NCI-H2107 treated with DMSO at 0.1 percent for 48 hours (cell line): ENCODE results near the gene MMD2.

ENCODE experiments used
- DNase-seq: peaks from one replicate; lab custom pipeline; 2025; ENCODE audit not compliant: unreplicated experiment; lab: John Stamatoyannopoulos, UW

MMD2 gene

DNA sequence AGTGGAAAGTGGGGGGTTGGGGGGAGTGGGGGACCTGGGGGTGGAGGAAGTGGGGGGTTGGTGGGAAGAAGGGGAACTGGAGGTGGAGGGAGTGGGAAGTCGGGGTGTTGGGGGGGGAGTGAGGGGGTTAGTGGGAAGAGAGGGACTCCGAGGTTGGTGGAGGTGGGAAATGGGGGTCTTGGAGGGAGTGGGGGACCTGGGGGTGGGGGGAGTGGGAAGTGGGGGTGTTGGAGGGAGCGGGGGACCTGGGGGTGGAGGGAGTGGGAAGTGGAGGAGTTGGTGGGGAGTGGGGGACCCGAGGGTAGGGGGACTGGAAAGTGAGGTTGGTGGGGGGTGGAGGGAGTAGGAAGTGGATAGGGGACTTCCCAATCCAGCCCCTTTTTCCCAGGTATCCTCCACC lies 906 bp upstream of the MMD2 start:
- DNase-seq: no peak

DNA sequence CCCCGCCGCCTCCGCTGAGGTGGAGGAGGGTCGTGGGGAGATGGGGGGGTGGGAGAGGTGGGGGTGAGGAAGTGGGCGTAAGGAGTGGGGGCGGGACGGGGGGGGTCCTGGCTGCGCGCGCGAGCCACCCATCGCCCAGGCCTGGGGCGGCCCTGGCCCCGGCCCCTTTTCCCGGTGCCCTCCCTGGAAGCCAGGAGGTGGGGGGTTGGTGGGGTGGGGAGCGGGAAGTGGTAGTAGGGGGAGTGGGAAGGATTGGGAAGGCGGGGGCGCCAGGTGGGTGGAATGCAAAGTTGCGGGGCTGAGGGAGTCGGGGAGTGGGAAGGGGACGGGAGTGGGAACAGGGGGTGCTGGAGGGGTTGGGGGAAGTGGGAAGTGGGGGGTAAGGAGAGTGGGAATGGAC lies 319 bp upstream of the MMD2 start:
- DNase-seq: no peak

DNA sequence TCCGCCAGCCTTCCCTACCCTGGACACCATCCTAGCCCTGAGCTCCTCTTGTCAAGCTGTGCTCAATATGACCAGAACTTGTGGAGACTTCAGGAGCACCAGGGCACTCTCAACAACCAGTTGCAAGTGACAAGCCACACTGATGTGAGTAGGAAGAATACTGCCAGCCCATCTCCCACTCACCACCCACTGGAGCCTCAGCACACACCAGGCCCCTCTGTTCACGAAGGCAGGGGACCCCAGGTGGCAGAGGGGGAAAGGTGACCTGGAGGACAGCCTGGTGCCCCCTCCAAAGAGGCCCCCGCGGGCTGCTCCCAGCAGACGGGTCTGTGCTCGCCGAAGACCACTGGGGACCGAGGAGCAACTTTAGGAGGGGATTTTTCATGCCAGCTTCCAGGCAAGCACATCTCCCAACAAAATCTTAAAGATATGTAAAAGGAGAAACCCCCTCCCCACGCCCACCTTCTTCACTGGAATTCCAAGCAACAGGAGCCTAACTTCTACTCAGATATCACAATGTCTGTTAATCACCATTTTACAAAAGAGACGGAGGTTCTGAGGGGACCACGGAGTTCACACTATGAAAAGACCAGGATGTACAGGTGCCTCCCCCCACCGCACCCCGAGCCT lies 1.0 kb downstream of the MMD2 start:
- DNase-seq: no peak

DNA sequence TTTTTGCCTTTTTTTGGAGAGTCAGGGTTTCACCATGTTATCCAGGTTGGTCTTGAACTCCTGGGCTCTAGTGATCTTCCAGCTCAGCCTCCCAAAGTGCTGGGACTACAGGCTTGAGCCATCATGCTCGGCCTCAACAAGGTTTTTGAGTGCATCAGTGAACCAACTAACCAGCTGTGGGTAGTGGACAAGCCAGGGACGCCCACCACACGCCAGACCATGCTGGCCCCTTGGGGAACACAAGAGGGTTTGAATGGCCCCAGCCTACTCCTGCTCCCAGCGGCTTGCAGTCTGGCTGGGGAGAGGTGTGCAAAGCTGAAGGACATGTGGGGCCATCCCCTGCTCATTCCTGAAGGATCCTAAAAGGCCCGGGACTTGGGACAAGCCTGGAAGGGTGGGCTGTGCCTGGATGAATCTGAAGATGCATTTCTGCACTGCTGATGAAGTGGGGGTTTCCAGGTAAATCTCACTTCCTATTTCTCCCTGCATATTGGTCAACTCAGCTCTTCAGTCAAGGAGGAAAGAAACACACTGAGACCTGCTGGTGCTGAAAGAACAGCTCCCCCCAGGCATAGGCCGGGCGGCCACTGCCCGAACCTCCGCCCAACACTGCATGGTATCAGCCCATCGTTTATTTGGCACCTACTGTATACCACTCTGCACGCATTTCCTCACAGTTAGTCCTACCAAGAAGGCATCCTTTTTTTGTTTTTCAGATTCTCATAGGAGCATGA lies 6.9 kb downstream of the MMD2 start:
- no peak for DNase-seq

DNA sequence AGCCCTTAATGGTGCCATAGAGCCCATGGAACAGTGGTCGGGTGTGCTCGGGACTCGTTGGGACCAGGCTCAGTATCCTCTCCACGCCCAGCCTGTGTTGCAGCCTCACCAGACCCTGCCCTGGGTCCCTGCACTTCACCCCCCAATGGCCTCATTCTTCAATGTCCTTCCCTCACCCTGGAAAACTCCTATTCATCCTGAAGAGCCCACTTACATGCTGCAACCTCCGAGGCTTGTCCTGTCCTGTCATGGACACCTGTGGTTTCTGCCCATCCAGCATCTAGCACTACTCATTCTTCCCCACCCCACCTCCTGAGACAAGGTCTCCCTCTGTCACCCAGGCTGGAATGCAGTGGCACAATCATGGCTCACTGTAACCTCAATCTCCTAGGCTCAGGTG lies 7.7 kb downstream of the MMD2 start:
- DNase-seq: no peak

DNA sequence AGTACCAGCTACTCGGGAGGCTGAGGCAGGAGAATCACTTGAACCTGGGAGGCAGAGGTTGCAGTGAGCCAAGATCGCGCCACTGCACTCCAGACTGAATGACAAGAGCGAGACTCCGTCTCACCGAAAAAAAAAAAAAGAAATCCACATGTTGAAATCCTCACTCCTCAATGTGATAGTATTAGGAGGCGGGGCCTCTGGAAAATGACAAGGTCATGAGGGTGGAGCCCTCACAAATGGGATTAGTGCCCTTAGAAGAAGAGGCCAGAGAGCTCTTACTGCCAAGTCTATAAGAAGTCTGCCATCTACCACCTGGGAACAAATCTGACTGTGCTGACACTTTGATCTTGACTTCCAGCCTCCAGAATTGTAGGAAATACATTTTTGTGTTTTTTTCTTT lies 10.6 kb downstream of the MMD2 start:
- no peak for DNase-seq

DNA sequence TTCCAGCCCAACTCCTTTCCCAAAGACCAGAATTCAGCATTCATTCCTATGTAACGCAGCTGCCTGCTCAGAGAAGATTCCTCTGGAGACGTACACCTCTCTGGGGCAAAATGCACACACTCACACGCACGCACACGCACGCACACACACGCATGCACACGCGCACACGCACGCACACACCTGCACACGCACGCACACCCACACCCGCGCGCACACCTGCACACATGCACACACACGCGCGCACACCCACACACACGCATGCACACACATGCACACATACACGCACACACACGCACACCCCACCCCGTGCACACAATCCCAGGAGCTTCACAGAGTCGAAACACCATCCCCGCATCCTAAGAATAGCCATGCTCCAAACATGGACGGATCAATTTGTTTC lies 13.0 kb downstream of the MMD2 start:
- no peak for DNase-seq

DNA sequence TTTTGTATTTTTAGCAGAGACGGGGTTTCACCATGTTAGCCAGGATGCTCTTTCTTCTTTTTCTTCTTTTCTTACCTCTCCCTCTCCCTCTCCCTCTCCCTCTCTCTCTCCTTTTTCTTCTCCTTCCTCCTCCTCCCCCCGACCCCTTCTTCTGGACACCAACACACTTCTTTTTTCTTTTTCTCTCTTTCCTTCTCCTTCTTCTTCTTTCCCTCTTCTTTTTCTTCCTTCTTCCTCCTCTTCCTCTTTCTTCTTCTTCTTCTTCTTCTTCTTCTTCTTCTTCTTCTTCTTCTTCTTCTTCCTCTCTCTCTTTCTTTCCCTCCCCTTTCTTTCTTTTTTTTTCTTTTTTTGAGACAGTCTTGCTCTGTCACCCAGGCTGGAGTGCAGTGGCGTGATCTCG lies 14.0 kb downstream of the MMD2 start:
- no peak for DNase-seq

DNA sequence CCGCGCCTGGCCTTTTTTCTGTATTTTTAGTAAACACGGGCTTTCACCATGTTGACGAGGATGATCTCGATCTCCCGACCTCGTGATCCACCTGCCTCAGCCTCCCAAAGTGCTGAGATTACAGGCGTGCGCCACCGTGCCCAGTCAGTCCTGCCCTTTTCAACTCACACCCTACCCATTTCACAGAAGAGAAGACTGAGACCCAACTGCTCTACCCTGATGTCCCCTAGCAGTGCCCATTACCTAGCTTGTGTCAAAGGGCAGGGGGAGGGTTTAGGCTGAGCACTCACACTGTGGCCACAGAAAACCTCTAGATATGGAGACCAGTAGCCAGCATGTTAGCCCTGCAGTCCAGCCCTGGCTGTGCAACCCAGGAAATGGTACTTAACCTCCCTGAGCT lies 15.7 kb downstream of the MMD2 start:
- no peak for DNase-seq

DNA sequence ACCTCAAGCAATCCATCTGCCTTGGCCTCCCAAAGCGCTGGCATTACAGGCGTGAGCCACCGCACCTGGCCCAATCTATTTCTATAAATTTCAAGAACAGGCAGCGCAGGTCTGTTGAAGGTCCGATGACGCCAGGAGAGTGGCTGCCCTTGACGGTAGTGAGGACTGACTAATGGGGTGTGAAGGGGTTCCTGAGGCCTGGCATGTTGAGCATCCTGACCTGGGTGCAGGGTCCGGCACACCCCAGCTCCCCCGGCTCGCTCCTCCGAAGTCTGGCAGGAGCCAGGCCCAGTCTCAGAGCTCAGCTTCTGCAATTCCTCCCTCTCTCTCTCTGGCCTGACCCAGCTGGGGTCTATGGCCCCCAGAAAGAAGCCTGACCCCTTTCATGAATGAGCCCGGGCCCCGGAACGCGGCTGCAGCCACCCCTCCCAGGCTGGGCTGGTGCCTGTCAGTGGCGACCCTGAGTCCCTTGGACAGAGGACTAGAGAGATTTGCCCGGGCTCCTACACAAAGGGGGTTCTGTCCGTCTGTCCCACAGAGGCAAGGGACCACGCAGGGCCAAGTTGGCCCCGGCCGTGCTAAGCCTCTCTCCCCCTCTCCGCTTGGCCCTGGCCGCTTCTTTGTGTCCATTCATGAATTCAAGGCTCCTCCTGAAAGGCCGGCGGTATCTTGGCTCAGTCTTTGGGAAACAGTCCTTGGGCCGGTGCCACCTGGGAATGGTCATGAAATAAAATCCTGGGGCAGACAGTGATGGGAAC lies 18.8 kb downstream of the MMD2 start:
- DNase-seq: no peak

DNA sequence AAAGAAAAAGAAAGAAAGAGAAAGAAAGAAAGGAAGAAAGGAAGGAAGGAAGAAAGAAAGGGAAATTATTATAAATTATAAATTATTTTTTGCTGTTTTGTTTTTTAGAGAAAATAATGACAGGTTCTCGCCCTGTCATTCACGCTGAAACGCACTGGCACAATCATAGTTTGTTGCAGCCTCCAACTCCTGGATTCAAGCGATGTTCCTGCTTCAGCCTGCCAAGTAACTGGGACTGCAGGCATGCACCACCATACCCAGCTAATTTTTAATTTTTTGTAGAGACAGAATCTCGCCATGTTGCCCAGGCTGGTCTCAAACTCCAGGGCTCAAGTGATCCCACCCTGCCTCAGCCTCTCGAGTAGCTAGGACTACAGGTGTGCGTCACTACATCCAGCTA lies 21.6 kb downstream of the MMD2 start:
- DNase-seq: no peak

DNA sequence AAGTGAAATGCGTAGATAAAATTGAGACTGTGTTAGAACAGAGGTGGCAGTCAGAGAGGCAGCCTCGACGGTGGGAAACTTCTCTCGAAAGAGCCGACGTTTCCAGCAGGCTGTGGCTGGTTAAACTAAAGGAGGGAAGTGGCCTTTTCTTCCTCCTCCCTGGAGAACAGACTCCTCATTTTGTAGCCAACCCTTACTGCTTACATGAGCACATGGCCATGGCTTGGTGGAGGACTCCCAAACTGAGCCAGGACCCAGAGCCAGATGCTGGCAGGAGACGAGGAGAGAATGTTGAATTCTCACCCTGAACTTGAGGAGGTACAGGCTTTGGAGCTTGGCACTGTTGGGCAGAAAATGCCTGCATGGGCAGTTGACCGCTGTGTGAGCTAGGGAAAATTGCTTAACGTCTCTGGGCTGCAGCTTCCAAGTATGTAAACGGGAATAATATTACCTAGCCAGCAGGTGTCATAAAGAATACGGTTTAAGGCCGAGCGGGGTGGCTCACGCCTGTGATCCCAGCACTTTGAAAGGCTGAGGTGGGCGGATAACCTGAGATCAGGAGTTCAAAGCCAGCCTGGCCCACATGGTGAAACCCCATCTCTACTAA lies 24.5 kb downstream of the MMD2 start:
- DNase-seq: no peak

DNA sequence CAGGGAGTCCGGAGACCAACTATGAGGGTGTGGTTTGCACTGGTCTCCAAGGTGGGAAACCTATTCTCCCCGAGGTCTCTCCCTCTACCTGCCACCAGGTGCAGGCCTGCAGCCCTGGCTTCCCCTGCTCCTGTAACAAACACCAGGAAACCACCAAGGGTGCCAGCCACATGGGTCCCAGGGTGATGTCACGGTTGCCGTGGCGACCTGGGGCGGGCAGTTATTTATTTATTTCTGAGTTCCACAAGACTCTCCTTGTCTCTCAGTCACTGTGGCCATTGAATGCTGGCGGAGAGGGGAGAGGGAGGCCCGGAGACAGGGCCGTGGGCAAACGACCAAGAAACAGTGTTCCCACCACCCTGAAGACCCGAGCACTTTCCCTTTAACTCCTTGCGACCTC lies 27.0 kb downstream of the MMD2 start:
- DNase-seq: peak; percentile 88

DNA sequence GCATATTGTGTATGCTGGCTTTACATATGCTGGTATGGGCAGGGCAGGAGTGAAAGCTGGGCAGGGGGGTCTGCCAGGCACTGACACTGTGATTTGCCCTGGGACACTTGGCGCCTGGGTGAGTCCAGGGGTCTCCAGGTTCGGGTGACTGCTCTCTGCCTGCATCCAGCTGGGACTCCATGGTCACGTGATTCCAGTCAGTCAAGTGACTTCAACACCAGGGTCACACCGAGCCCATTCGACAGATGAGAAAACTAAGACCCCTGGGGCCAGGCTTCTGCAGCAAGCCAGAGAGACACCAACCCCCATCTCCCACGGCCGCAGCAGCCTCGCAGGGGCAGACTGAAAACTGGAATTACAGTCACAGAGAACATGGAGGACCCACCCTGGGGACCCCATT lies 30.0 kb downstream of the MMD2 start:
- no peak for DNase-seq

DNA sequence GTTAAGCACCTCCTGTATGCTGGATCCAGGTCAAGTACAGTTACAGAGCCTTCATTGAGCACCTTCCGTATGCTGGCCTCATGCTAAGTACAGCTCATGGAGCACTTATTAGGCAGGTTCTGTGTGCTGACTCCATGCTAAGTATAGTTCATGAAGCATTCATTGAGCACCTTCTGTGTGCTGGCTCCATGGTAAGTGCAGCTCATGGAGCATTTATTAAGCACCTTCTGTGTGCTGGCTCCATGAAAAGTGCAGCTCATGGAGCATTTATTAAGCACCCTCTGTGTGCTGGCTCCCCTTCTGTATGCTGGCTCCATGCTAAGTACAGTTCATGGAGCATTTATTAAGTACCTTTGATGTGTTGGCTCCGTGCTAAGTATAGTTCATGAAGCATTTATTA lies 30.5 kb downstream of the MMD2 start:
- no peak for DNase-seq

DNA sequence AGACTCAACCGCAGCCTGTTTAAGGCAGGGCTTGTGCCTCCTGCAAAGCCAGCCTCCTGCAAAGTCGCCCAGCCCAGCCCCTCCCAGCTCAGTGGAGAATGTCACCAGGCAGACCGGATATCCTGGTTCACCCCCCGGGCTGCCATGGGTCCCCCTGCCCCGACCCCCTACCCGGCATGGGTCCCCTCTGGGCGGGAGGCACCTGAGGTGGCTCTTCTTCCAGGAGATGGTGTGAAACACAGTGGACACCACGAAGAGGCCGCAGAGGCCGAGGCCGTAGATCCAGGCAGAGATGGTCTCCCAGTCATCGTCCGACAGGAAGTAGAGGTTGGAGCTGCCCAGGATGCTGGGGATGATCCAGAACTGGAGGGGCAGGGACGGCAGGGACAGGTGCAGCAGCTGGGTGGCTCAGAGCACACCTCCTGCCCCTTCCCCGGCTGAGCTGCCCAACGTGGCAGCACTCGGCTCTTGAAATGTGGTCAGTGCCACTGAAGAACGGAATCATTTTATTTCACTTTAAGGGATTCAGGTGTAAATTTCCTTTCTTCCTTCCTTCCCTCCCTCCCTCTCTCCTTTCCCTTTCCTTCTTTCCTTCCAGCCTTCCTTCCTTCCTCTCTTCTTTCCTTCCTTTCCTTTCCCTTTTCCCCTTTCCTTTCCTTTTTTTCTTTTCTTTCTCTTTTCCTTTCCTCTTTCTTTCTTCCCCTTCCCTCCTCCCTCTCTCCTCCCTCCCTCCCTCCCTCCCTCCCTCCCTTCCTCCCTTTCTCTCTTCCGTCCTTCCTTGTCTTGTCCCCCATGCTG lies 38.8 kb downstream of the MMD2 start:
- no peak for DNase-seq

DNA sequence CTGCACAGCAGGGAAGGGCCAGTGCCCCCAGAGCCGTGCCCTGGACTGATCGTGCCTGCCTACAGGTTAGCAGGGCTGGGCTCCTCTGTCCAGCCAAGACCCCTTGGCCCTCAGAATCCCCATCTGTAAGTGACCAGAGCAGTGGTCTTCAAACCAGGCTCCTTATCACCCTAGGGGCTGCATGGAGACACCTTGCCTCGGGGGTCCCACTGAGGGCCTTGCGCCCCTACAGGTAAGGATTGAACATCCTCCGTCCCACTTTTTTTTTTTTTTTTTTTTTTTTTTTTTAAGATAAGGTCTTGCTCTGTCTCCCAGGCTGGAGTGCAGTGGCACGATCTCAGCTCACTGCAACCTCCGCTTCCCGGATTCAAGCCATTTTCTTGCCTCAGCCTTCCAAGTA lies 42.9 kb downstream of the MMD2 start:
- DNase-seq: no peak

DNA sequence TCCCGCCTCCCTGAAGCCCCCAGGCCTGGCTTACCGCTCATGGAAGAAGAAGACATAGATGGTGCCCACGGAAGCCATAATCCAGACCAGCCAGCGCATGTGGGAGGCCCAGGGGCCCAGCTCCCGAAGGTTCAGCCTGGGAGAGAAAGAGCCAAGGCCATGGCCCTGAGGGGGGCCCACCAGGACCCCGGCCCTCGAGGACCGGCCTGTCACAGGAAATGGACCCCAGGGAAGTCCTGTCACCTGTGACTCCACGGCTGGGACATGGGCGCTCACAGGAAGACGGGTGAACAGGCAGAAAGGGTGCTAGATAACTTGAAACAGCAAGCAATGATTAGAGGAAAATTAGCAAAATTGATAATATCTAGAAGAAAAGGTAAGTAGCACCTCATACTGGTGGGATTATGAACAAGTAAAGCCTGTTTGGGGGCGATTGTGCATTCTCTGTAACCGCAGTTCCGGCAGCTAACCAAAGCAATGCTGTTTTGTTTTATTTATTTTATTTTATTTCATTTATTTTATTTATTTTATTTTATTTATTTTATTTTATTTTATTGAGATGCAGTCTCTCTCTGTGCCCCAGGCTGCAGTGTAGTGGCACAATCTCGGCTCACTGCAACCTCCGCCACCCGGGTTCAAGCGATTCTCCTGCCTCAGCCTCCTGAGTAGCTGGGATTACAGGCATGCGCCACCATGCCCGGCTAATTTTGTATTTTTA lies 47.7 kb downstream of the MMD2 start:
- DNase-seq: no peak

DNA sequence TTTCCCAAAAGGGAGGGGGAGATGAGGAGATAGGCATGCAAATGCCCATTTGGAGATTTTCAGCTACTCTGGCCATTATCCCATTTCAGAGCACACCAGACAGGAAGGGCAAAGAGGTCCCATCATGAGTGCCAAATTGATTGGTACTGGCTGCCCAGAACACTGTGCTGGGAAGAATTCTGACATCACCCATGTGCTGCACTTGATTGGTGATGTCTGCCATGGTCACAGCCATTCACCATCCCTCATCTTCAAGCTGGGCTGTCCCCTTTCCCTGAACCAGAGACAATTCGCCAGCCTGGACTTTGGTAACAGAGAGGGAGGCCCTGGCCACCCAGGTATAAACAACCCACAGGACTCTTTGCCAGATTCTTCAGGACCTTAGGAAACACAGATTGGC lies 52.3 kb downstream of the MMD2 start:
- no peak for DNase-seq

DNA sequence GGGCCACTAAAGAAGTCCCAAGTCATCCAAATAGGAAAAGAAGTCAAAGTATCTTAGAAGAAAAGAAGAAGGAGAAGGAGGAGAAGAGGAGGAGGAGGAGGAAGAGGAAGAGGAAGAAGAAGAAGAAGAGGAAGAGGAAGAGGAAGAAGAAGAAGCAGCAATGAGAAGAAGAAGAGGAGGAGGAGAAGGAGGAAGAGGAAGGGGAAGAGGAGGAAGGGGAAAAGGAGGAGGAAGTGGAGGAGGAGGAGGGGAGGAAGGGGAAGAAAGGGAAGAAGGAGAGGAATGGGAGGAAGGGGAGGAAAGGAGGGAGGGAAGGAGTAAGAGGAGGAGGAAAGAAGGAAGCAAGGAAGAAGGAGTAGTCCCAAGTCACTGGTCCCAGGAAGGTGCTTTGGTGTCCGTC lies 53.8 kb downstream of the MMD2 start:
- DNase-seq: no peak

DNA sequence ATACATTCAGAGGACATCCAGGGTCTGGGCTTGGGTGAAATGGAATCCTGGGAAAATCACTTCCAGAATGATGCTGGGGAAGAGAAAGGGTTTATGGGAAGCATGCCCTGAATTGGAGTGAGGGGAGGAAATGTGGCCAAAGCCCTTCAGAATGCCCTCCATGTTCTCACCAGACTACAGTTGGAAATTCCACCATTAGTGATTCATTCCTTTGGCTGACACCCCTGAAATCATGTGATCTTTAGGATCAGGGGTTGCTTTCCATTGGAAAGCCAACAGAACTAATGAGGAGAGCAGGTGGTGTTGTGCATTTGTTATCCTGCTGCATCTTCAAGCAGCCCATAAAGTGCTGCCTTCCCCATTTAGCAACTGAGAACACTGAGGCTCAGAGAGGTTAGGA lies 54.6 kb downstream of the MMD2 start:
- no peak for DNase-seq
